Myocyte (in vitro differentiated cells): ENCODE results near the gene TEX22. TPM values are rescaled to one million over a fixed set of nuclear protein-coding genes. Genes with fewer than 3 reads are reported as not detected.

Source experiments
- DNase-seq: peaks from one replicate; pipeline ENCODE4 v3.0.0-alpha.2; 2012; ENCODE audit warnings: low read depth
- total RNA-seq: library from RNA; depleted of rRNA; stranded (reverse); fragments of >200 nt; gene quantifications from 2 replicates; pipeline ENCODE4 v1.2.3, GENCODE V29; 2014

TEX22 gene
- total RNA-seq, 1 donor from 2014 or later, result 0.32 TPM

DNA sequence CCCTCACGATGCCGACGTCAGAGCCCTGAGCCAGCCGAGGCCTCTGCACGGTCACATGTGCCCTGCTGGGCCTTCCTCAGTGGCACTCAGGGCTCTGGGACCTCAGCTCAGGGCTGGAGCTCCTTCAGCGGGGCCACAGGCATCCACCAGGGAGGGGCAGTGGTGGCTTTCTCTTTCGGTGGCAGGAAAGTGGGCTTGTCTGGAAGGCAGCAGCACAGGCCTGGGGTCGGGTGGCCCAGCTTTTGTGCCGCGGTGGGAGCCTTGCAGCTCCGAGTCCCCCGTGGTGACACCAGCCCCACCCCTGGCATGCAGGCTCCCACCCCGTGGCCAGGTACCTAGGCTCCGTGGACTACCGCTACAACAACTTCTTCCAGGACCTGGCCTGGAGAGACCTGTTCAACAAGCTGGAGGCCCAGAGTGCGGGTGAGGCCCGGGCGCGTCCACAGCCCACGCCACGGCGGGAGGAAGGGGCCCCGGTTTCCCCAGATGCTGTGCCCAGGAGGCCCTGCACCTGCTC is 14.2 kb upstream of the TEX22 start:
- DNase-seq, result no peak

DNA sequence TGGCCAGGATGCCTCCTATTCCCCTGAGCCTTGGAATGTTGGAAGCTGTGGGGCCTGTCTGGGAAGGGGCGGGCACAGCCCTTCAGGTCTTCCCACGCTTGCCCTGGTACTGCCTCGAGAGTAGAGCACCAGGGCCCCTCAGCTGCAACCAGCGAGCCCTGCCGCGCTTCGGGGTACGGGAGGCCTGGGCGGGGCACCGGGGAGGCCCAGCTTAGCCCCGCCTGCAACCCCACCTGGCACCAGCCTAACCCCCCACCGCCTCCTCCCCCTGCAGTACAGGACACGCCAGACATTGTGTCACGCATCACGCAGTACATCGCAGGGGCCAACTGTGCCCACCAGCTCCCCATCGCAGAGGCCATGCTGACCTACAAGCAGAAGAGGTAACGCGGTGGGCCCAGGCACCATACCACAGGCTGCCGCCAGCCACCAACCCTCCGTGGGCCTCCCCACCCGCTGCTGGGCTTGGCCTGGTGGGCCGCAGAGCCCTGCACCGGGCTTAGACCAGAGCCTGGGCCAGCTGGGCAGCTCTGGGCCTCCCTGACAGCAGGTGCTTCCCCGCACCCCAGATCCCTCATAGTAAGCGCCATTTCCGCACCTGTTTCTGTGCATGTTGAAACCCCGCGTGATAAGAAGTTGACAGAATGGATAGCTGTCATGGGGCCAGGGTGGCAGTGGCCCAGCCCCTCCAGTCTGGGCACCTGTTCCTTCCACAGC is 13.6 kb upstream of the TEX22 start:
- peak; percentile 85 for DNase-seq

- DNase-seq, result no peak
Measured at GRCh38 chr14:105385322-105385637, 13.1 kb upstream of the TEX22 start.

GRCh38 chr14:105385698-105386365 is 12.5 kb upstream of the TEX22 start:
- no peak for DNase-seq

DNA sequence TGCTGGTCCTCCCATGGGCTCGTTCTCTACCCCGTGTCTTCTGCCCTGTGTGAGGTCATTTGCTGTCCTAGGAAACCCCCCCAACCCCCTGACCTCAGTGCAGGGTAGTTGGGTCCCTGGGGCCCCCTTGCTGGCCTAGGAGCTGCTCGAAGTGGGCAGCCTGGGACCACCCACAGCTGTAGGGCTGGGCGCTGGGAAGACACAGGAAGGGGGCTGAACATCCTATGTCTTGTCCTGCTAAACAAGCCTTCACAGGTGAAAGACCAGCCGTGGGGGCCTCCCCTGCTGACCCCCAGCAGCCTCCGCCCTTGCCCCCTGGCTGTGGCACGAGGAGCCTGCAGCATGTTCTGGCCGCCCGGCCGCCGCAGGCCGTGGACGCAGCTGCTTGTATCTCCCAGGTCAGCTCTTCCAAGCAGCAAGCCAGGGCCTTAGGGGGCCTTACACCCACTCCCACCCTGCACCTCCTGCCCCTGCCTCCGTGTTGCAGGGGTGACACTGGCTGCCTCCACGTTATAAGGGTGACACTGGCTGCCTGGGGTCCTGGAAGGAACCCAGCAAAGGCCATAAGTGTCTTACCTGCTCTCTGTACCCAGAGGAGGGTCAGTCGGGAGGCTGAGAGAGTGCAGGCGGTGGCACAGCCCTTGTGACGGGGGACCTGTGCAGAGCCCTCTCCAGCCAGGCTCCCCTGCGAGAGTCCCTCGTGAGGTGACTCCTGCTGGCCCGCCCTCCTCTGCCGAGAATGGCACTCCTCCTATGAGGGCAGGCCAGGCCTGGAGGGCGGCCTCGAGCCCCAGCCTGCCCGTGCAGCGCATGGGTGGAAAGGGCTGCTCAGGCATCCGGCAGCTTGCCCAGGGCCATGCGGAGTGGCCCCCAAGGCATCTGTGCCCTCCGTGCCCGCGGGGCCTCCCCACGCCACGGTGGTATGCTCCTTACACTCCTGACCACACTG is 11.5 kb upstream of the TEX22 start:
- DNase-seq, result no peak

GRCh38 chr14:105387530-105387922 is 10.8 kb upstream of the TEX22 start:
- peak; percentile 53 for DNase-seq

- peak; percentile 93 for DNase-seq
Measured at GRCh38 chr14:105388110-105388951, 10.0 kb upstream of the TEX22 start.

GRCh38 chr14:105388976-105389375 is 9.4 kb upstream of the TEX22 start:
- DNase-seq, result no peak

DNA sequence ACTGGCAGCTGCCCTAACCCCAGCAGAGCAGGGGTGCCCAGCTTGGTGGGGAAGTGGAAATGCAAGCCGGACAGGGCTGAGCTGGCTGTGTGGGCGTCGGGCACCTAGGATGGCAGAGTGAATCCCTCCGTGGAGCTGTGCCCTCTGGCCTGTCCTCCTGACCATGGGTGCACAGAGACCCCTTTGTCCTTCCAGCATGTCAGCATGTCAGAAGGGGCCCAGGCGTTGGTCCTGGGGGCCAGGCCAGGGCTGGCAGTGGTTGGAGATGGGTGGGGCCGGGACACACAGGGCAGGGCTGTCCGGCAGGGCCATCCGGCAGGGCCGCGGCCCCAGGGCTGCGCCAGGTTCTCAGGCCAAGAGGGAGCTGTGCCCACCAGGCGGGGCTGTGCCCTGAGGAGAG is 8.8 kb upstream of the TEX22 start:
- DNase-seq, result no peak

DNA sequence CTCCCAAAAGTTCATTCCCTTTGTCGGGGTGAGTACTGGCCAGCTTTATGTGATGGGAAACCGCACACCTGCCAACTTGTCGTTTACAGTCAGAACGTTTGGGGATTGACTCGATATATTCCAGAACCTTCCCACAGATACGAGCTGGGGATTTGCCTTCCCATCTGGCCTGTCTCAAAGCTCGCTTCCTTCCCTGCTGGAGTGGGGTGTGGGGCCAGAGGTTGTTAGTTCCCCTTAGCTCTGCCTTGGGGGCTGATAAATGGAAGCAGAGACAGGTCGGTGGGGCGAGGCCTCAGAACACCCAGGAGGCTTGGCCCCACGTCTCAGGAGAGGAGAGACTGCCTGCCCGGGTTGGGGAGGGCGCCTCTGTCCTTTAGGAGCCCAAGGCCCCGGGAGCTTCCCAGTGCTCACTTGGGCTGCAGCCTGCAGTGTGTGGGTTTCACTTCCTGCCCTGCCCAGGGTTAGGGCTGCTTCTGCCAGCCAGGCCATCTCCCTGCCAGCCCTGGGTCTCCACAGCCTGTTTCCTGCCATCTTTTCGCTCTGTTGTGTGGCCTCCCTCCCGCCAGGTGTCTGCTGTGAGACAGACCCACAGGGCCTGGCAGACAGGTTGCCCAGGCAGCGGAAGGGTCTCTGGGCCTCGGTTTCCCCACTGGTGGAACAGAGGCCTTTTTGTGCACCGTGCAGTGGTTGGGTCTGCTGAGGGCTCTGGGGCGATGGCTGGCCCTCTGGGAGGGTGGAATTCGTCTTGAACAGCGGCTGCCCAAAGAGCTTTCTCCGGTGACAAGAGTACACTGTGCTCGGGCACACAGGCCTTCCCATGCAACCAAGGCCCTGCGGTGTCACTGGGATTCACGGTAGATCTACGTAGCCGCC is 8.1 kb upstream of the TEX22 start:
- DNase-seq, result no peak

DNA sequence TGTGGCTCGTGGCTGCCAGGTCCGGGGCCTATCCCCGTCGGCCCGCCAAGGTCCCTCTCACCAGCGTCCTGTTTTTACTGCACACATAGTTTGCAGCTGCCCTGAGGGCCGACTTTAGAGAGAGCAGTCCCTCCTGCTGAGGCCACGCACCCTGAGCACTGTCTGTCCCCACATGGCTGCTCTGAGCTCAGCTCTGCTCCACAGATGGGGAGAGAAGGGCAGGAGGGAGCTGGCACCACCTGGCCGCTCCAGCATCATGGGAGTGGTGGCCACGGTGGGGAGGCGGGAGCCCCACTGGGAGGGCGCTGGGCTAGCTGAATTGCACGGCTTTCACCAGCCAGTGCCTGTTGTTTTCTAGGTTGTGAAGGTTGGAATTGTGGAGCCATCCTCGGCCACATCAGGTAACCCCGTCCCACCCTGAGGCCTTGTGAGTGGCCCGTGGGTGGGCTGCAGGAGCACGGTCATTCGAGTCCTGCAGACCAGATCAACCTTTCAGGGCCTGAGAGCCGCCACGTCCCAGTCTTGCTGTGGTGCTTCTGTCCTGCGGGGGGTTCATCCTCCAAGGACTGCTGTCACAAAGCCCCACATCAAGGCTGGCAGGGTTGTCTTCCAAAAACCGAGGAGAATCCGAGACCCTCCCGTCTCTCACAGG is 7.4 kb upstream of the TEX22 start:
- DNase-seq, result no peak

GRCh38 chr14:105391541-105391940 is 6.8 kb upstream of the TEX22 start:
- no peak for DNase-seq

GRCh38 chr14:105392131-105393090 is 5.9 kb upstream of the TEX22 start:
- DNase-seq, result no peak

GRCh38 chr14:105393151-105393550 is 5.2 kb upstream of the TEX22 start:
- DNase-seq, result no peak

- no peak for DNase-seq
Measured at GRCh38 chr14:105394714-105395537, 3.4 kb upstream of the TEX22 start.

- DNase-seq, result no peak
Measured at GRCh38 chr14:105395538-105395854, 2.8 kb upstream of the TEX22 start.

- no peak for DNase-seq
Measured at GRCh38 chr14:105397350-105397931, 897 bp upstream of the TEX22 start.
